Measurements from ENCODE around the gene SH3PXD2B. TPM values are rescaled to one million over a fixed set of nuclear protein-coding genes. Genes with fewer than 3 reads are reported as not detected.

The SH3PXD2B gene
- total and polyA plus RNA-seq, 2 of the 4 experiments (the other 2 are of a cell fraction) = 8.2 to 14.4 TPM

DNA sequence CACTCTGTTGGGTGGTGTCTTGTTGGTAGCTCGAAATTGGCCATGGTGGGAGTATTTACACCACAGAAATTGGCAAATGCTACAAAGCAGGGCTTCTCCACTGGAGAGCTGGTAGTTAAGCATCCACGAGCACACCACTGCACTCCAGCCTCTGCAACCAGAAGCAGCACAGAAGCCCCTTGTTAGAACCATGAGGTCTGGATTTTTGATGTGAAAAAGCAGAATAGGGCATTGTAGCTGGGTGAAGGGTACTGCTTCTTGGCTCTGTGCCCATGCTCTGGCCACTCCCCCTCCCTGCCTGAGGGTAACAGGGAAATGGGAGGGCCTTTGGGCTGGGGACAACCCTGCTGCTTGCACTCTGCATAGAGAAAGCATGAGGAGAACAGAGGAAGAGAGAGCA is 89.6 kb downstream of the SH3PXD2B start:
- Histone ChIP-seq H4K91ac (ENCODE audit: insufficient read depth, low read depth, low read length) (peak overlapping the region; percentile 16; the same call in 1 of the 2 replicates), H2AFZ (replicated peaks; ENCODE audit: low read length, poor library complexity) (no peak overlapping the region), H3K18ac (ENCODE audit: low read depth, low read length) (no peak overlapping the region), H3K14ac (replicated peaks; ENCODE audit: low read depth, low read length) (no peak overlapping the region), H2BK20ac (ENCODE audit: low read depth, low read length) (no peak overlapping the region), H3K9me1 (ENCODE audit: insufficient read depth, low read length) (peaks cover 8% of the 10 kb centered on the region; the same call in 1 of the 2 replicates), H3K4me2 (ENCODE audit: low read depth, low read length) (no peak overlapping the region), H2AK9ac (replicated peaks; ENCODE audit: low read depth, low read length, poor library complexity) (no peak overlapping the region), H4K8ac (ENCODE audit: low read depth in 2 of 2, low read length in 2 of 2) (no peak overlapping the region), H3K56ac (ENCODE audit: extremely low read depth, insufficient read depth, low read length) (no peak overlapping the region), H3K4me1 (ENCODE audit: control insufficient read depth, insufficient read depth, low read length) (peaks cover 8% of the 10 kb centered on the region), H3K36me3 (ENCODE audit: control insufficient read depth, insufficient read depth, low read length) (peaks cover 31% of the 10 kb centered on the region), H4K20me1 (ENCODE audit: insufficient read depth, low read length) (no peaks in the 10 kb centered on the region), H3K9me3 (ENCODE audit: control insufficient read depth, insufficient read depth, low read length) (no peaks in the 10 kb centered on the region), H2BK15ac (ENCODE audit: low read depth, low read length) (no peak overlapping the region), H2AK5ac (ENCODE audit: low read depth, low read length) (peak overlapping the region; percentile 37; the same call in 1 of the 2 replicates), H2BK5ac (ENCODE audit: low read depth, low read length, poor library complexity, severe bottlenecking) (no peak overlapping the region), H3K79me1 (ENCODE audit: low read depth in 1 of 2, low read length in 2 of 2) (0 out of 4 replicates have a peak, but pooled peaks cover 0 to 10% of the 10 kb centered on the region in 2 experiments), H4K5ac (ENCODE audit: low read depth, low read length) (no peak overlapping the region), H3K9ac (ENCODE audit: low read depth, low read length) (no peak overlapping the region), H2BK120ac (ENCODE audit: low read depth, low read length) (no peak overlapping the region), H3K27ac (ENCODE audit: insufficient read depth, low read length) (no peak overlapping the region), H3K27me3 (ENCODE audit: control insufficient read depth, insufficient read depth, low read length) (no peaks in the 10 kb centered on the region), H3K4me3 (ENCODE audit: insufficient read depth, low read depth, low read length) (no peak overlapping the region), H3K4ac (ENCODE audit: low read depth, low read length) (no peak overlapping the region), H3K23ac (ENCODE audit: low read depth, low read length) (no peak overlapping the region)
- intact Hi-C loops (cut with micrococcal nuclease) (no loop called here), dilution Hi-C loops (cut with HindIII; ENCODE audit: low sequenced_read_pairs, unreplicated experiment) (no loop called here), in situ Hi-C loops (cut with MboI; ENCODE audit: low sequenced_read_pairs) (no loop called here)
- BruUV-seq (replicated peaks) = no TSS peak
- ChIA-PET POLR2A (ENCODE audit: unreplicated experiment) (no interaction called here), CTCF (no interaction called here)
- no peak for ATAC-seq (ENCODE audit: low read depth)
- WGBS, 2 experiments (ENCODE audit: extremely low coverage in 2 of 2, insufficient read length in 1 of 2) = no CpG with 5 or more reads among the region's 2 CpGs
- no peak for DNase-seq
- no peak for TF ChIP-seq NFE2L2 (IDR thresholded peaks at IDR 0.05; ENCODE audit: low read depth, low read length)
- TF ChIP-seq RAD21 (IDR thresholded peaks at IDR 0.05; ENCODE audit: low read length) = no peak
- TF ChIP-seq CEBPB (IDR thresholded peaks at IDR 0.05; ENCODE audit: low read depth, low read length) = no peak
- no peak for TF ChIP-seq MAFK (IDR thresholded peaks at IDR 0.05; ENCODE audit: low read depth, low read length)

Measured in IMR-90 (cell line).